GM21717 (cell line): Measurements from ENCODE around the gene NINJ2.

ENCODE experiments used
- ATAC-seq: cut with Tn5 transposase; IDR thresholded peaks from one replicate; pipeline ENCODE4 v1.9.1; 2021; ENCODE audit warnings: mild to moderate bottlenecking, moderate library complexity; ENCODE audit not compliant: unreplicated experiment

The NINJ2 gene

DNA sequence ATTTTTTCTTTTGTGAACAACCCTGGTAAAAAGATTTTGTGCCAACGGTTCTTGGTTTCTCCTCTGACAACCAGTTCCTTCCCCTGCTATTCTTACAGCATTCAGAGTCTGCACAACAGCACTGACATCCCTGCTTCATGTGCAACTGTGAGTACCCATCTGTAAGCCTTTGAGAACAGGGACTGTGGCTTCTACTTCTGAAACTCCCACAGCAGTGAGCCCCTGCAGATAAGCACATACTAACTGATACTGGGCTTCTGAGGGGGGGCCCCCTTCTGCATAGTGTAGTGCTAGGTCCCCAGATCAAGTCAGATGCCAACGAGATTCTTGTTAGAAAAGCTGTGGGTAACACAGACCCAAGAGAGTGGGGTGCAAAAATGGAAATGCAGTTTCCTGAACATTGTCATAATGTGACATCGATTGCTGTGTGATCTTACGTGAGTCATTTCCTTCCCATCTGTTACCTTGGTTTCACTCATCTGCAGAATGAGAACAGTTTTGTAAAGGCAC lies 11.1 kb upstream of the NINJ2 start:
- peak; percentile 73 for ATAC-seq

DNA sequence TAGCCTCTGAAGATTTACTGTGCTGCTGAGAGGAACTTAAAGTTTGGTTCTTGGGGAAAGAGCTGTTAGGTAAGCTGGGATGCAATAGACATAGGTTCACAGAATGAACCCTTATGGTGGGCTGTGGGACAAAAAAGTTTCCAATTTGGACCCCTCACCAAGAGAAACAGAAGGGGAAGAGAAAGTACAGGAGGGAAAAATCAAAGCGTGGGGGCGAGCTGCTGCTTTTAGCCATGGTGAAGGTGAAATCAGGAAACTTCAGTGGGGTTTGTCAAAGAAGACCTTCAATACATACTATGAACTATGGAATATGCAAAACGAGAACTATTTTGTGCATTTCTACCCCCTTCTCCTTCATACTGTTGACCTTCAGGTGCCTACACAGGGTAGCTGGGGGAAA lies 10.6 kb upstream of the NINJ2 start:
- peak; percentile 18 for ATAC-seq

DNA sequence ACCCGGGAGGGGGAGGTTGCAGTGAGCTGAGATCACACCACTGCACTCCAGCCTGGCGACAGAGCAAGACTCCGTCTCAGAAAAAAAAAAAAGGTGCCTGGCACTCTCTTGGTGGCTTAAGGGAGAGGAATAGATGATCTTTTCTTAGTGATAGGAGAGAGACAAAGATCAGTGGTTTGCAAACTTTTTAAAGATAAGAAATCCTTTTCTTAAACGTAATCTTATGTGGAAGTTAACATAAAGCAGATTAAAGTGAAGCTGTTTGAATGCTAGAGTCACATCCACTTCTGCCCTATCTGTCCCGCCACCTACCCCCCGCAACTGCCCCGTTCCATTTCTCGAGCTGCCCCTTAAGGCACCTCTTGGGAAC lies 6.3 kb upstream of the NINJ2 start:
- no peak for ATAC-seq

DNA sequence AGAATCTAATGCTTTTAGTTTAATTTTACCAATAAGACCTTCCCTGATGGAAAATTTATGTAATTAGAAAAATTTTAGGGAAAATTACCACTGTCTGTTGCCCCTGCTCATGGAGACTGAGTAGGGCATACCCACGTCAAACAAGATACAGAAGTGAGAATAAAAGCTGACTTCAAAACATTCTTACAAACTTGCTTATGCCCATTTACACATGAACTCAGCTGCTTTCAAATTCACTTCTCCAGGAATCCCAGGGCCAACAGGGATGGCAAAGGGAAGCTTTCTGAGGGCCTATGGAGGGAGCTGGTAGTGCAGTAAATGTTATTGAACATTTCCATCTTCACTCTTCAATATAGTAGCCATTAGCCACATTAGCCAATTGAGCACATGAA lies 4.8 kb upstream of the NINJ2 start:
- no peak for ATAC-seq

DNA sequence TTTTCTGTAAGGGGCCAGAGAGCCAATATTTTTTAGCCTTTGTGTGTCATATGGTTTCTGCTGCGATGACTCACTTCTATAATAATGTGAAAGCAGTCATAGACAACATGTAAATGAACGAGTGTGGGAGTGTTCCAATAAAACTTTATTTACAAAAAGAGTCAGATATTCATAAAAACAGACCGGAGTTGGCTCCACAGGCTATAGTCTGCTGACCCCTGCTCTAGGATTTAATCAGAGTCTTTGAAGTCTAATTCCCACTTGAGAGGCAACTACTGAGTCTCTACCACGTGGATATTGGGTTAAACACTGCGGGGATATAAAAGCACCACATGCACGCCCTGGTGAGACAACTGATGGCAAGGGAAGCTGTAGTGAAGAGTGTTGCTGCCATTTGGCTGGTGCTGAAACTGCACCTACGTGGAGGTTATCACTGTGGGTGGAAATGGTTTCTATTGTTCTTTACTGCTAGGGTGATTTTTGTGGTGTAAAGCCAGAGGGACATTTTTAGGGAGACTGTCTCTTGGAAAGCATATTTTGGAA lies 3.6 kb upstream of the NINJ2 start:
- peak; percentile 27 for ATAC-seq

DNA sequence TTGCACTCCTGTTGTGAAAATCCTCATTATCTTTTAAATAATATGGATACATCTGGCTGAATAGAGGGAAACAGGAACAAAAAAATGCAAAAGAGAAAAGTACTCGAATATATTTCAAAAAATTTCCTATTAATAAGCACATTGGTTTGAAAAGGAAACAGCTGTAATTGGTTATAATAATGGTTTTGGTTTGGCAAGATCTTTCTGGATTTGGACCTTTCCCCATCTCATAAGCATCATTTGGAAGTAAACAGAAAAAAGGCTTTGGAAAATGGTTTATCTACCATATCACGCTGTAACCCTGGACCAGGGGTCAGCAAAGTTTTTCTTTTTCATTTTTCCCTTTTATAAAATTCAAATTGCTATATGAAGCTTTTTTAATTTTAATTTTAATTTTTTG lies 2.8 kb upstream of the NINJ2 start:
- ATAC-seq: no peak

DNA sequence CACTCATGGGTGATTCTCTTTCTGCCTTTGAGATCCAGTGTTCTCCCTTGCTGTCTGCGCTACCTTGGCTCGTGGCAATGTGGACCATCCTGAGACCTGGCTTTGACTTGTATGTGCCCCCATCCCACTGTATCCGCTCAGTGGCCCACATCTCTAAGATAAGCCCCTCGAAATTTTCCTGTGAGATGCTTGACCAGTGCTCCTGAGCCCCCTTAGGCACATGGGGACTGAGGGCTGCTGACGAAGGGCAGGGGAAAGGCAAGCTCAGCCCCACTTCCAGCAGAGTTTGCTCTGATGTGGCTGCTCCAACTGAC lies 1.5 kb upstream of the NINJ2 start:
- ATAC-seq: no peak

DNA sequence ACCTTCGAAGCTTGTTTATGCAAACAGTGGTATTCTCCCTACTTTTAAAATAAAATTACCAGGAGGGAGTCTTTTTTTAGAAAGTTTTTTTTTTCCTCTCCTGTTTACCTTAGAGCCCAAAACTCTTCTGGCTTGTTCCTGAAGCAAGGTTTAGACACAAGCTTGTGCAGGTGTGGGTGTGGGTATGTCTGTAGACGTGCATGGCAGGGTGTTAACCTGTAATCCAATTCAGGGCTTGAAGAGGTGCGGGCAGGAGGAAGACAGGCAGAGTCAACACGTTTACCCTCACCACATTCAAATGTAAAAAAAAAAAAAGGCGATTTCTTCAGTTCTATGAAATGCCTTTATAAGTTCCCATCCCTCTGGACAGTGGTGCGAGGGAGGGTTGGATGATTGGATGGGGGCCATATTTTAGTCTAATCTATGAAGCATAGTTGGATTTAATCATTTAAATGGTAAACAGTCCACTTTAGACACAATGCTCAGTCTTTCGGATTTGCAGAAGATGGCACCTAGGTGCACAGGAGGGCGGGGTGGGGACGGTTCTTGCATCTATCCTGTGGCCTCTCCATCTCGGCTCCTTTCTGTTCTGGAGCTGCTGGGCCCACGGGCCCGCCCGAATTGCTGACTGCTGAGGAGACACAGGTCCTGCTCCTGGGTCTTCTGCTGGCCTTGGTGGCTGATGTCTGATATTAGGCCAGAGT lies 982 bp upstream of the NINJ2 start:
- ATAC-seq: no peak

DNA sequence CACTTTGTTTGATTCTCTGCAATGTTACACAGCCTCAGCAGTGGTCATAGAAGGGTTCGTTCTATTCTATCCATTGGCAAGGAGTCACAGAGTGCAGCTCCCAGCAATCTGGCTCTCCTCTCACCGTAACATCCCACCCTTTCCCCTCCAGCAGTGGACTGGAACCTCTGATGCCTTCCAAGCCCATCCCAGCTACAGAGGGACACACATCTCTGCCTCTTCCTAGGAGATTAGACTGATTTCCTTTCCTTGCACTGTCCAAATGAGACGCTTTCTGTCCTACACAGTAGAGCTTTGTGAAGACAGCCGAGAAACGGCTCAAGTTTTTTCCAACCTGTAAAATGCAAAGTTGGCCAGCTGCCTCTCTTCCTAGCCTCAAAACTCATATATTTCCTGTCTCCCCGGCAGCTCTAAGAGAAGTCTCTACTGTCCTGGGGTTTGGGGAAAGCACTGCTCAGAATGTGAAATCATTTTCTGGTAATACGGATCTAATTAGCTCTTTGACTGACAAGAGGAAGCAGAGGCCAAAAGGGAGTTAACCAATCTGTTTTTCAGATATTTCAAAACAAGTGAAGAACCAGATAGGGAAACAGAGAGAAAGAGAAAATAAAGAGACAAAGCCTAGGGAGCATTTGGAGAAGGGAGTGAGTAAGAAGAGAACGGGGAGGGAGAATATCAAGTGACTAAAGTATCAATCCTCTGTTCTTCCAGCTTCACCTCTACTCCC lies 516 bp downstream of the NINJ2 start:
- ATAC-seq: no peak

DNA sequence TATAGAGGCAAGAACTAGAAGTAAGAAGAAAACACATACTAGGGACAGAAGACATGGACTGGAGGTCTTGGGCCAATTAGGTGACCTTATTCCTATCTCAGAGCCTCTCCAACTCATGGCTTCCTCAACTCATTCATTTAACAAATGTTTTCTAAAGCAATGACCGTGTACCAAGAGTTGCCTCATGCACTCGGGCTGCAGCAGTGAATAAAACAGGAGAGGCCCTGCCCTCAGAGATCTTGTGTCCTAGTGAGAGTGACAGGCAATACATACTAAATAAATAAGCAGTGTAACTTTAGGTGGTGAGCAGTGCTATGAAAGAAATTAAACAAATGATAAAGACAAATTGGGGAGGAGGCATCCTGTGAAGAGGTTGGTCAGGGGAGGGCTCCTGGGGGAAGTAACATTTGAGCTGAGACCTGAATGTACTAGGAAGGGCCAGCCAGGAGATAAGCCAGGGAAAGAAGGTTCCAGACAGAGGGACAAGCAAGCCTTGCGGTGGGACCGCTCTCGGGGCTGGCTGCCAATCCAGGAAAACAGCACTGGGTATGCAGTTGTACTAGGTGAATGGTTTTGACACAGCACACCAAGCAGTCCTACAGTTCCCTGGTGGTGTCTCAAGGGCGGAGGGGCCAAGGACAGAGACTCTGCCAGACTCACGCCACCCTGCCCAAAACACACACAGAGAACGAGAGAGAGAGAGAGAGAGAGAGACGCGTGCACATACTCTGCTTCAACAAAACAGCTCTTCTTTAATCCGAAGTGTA lies 1.3 kb downstream of the NINJ2 start:
- ATAC-seq: no peak

DNA sequence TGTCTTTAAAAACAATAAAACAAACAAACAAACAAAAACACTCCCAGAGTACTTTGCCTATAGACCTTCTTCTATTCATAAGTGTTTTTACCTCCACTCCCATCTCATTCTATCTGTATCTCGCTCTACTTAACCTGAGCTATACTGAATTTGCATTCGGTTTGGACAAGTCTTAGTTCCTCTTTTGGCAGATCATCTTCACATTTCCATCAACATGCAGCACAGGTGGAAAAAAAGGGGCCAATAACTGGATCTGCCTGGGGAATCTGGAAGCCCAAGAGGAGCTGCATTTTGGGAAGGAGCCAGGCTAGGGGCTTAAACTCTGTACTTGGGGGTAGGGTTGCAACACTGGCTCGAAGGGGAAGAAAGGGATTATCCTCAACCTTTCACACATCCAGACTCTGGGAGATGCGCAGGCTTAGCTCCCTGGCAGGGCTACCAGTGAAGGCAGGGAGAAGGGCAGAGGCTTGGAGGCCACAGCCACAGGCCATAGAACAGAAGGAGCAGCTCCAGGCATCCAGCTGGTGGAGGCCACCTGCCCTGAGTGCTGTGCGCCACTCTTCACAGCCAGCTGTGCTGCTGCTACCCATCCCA lies 4.1 kb downstream of the NINJ2 start:
- no peak for ATAC-seq

DNA sequence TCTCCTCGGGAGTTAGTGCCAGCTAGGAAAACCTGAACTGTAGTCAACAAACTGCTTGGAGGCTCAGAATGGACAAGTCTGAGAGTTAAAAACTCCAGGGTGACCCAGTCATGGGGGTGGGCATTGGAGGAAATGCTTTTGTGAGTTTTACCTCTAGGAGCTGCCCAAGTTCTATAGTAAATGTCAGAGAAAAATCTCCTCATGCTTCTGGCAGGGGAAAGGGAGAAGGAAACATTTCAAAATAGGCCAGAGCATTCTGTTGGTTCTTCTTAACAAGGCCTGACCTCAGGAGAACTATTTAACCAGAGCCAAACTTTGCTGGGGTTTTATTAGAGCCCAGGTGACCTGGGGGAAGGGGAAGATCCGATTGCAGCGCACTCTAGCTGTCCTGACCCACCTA lies 12.3 kb downstream of the NINJ2 start:
- no peak for ATAC-seq

DNA sequence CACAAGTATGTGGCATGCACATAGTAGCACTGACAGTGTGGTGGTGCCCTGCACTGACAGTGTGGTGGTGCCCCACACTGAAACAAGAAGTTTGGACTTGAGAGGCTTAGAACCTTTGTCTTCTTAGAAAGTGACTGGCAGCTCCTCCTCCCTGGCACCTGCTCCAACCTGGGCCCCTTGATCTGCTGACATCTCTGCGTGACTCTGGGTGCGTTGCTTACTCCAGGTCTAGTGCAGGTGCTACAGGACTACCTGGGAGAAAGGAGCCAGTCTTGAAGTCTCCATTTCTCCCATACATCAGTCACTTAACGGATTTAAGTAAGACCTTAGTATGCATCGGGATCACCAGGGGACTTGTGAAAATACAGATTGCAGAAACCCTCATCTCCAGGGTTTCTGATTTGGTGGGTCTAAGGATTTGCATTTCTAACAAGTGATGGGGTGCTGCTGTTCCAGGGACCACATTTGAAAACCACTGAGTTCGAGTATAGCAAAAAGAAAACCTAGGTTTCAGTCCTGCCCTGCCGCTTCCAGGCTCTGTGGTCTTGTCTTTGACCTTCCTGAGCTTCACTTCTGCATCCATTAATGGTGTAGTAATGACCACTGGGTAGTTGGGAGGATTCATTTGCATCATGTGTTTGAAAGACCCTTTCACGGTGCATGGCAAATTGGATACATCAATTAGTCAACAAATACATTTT lies 15.7 kb downstream of the NINJ2 start:
- no peak for ATAC-seq

DNA sequence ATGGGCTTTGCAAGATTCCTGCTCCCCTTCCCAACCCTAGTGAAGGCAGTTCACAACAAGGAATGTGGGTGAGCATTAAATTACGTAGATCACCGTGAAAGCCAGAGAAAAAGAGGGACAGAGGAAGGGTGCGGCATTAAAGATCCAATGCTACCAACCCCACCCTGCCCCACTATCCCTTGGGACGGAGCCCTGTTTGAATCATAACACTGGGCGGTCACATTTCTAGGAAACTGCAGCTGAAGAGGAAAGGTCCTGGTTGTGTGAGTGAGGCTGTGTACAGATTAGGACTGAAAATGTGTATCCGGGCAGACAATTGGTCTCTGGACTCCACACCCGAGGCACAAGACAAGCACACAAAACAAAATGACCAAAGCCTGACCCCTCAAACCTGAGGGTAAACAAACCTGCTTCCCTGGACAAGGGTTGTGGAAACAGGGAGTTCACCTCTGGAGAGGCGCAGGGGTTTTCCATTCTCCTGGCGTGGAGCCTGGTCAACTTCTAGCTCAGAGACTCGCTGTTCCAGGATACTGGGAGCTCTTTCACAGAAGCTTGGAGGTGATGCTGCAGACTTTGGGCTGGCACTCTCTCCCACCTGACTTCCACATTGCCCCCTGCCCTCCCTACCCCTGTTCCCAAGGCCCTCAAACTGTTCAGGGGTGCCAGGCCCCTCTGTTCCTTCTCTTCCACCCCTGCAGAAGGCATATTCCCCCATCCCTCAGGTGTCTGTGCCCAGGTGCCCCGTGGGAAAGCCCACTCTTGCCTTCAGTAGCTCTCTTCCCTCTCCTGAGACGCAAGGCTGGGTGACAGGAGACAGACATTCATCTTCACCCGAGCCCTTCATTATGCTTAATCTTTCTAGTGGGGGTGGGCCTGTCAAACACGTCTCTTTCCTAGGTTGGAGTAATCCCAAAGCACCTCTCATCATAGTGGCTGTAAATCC lies 16.5 kb downstream of the NINJ2 start:
- ATAC-seq: no peak

DNA sequence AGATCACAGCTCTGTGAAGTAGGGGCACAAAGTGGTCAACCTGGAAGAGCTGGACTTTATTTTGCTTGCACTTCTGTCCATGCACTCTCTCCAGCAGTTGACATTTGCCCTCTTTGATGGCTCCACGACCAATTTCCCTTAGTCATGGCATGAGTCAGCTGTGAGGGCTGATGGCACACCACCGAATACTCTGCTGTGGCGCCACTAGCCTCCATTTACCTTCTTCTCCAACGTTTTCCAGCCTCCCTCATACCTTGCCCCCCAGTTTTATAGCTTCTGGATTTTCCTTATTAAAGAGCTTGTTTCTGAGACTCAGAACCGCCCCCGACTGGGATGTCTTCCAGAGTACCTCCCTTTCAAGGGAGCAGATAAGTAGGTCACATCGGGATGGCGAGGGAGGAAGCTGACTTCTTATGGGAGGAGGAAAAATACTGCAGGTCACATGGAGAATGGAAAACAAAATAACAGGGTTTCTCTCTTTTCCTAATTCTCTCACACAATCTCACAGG lies 17.6 kb downstream of the NINJ2 start:
- no peak for ATAC-seq

DNA sequence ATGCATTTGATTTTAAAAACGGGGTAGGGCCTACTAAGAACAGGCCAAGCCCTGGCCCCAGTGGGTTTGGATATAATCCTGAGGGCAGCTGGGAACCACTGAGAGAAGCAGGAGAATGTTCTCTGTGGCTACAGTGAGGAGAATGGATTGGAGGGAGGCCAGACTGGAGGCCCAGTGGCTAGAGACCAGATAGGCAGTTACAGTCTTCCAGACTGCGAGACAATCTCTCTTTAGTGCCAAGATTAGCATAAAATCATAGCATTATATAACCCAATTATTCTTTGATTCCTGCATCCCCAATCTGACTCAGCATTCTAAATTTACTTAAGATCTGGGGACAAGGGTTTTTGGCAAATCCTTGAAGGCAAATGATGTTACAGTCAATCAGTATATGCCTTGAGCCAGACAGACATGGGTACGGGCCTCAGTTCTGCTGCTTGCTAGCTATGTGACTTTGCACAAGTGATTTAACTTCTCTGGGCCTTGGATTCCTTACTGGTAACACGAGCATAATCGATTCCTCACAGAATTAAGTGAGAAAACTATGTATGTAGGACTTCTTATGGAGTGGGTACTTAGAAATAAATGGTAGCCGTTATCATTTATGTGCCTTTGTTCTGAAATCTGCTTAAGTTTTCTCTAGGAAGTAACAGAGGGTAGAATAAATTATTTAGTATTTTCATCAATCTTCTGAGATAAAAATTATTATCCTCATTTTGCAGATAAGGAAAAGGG lies 18.3 kb downstream of the NINJ2 start:
- ATAC-seq: no peak

DNA sequence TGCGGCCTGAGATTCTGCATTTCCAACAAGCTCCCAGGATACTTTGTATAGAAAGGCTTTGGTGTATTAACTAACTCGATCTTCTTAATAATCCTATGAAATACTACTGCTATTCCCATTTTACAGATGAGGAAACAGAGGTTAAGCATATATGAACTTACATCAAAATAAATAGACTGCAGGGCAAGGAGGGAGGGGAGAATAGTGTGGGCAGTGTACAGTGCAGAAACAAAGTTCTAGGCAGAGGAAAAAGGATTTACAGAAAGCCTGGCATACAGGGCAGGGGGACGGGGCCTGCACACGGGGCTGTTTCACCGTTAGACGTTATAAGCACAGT lies 19.0 kb downstream of the NINJ2 start:
- no peak for ATAC-seq

DNA sequence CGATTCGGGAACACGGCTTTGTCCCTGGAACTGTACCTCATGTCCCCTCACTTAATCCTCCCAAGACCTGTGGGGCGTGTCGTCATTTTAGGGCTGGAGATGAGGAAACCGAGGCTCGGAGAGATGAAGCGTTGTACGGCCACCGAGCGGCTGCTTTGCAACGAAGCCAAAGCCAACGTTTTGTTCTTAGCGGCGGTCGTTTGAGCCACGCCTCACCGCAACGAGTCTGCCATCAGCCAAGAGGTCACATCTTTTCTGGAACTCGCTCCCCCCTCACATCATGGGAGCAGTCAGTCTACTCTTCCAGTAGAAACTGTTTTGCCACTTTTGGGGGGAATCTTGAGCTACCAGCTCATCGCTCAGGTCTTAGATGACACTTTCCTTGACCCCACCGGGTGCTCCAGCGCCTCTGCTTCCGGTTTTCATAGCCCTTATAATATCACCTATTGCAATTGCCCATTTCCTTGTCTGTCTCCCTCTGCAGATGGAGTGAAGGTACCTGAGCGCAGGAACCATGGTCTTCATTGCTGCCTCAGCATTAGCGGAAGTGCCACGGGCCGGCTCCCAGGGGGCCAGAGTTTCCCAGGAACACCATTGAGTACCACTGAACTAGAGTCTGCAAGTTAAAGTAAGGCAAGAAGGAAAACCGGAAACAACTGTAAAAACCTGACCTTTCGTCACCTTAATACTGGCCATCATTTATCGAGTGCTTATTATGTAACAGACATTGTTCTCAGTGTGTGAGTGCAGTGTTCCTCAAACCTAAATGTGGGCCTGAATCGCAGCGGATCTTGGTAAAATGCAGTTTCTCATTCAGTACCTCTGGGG lies 19.6 kb downstream of the NINJ2 start:
- ATAC-seq: peak; percentile 6
